Pancreas (tissue), 10 donors: ENCODE data around the gene SYNJ1. TPM values are rescaled to one million over a fixed set of nuclear protein-coding genes. Genes with fewer than 3 reads are reported as not detected.
"Not testable (repeated sequence)": the region's sequence is repeated elsewhere in the genome, so short reads cannot be mapped to it uniquely, and the experiment has no call there.

Experiments used
- ATAC-seq, 4 donors: fragments of 200-7000 bp; cut with Tn5 transposase; one replicate each; pipeline versions ENCODE4 v1.8.0 to v1.9.1; 2020; ENCODE audit warnings: mild to moderate bottlenecking in 4 of 4, moderate library complexity in 4 of 4
- DNase-seq, 6 donors: peaks; one replicate each; pipeline ENCODE4 v3.0.0-alpha.2; 2020
- FAIRE-seq: peaks from 2 replicates; lab custom pipeline; 2012; peaks lifted over from hg19 to GRCh38; lab: Jason Lieb, UNC
- H3K27ac ChIP-seq, 4 donors: fragments of 200-600 bp; sonication (generic); 1 replicate in 3 of 4; 2 replicates in 1 of 4; pipeline versions ENCODE4 v1.5.0 to v1.8.0; 2020
- H3K27me3 ChIP-seq, 4 donors: fragments of 200-600 bp; one replicate each; pipeline ENCODE4 v1.8.0; 2021
- H3K36me3 ChIP-seq, 3 donors: fragments of 200-600 bp; sonication (generic) in 1 of 3; one replicate each; pipeline versions ENCODE4 v1.5.0 to v1.8.0; 2020 to 2021
- H3K4me1 ChIP-seq, 3 donors: fragments of 200-600 bp; one replicate each; pipeline ENCODE4 v1.8.0; 2021
- H3K4me3 ChIP-seq, 4 donors: fragments of 200-600 bp; sonication (generic) in 2 of 4; one replicate each; pipeline versions ENCODE4 v1.5.0 to v1.8.0; 2020 to 2021
- H3K9me3 ChIP-seq, 4 donors: fragments of 200-600 bp; one replicate each; pipeline ENCODE4 v1.8.0; 2021
- CTCF ChIP-seq, 4 donors: fragments of 200-600 bp; sonication (generic) in 3 of 4; IDR thresholded peaks; one replicate each; pipeline versions ENCODE4 v1.5.0 to v1.8.0; 2021; ENCODE audit warnings: antibody characterized with exemption in 4 of 4
- whole genome bisulfite sequencing, 2 donors: extraction: QIAGEN DNeasy Blood & Tissue Kit; methylation state at CpG; one replicate each; pipeline ENCODE4 v1.1.7; 2013; 5-methylcytosine and 5-hydroxymethylcytosine counted together
- intact Hi-C, 3 donors: fragments of 100-400 bp; cut with DNase I; formaldehyde crosslinking; loops; one replicate each; pipeline versions ENCODE4 v1.11.1 to v1.14.2; 2022
- polyA plus RNA-seq, 2 donors: library from polyadenylated mRNA; stranded (reverse); fragments of 200-250 nt; gene quantifications; one replicate each; pipeline ENCODE4 v1.2.3, GENCODE V29; 2013
- total RNA-seq, 6 donors: library from RNA; stranded (reverse); fragmentation: NEBNext Ultra II Directional in 4 of 6; extraction: Animal tissue kit (Norgen Biotek cat#: 25700) in 4 of 6; gene quantifications; one replicate each; pipeline versions ENCODE4 v1.2.1 to v1.2.4, GENCODE V29; 2021 to 2023
- donor health status: healthy with polysubstance abuse.
- donor health status: DM: no; HTN: no; CAD: no; lungs with moderate emphysema.
- donor health status: DM: no; HTN: no; CAD: no.
- donor health status: control.
- donor health status: control.
- donor health status: Bipolar disorder and iron deficiency.
- donor health status: DM: yes; HTN: yes; CAD: no.
- donor health status: DM: no; HTN: no; CAD: no.
- donor health status: DM: no; HTN: no; CAD: no.
- donor health status: DM: yes; HTN: yes; CAD: no.

SYNJ1 gene
- total and polyA plus RNA-seq, 8 donors = 3.5 to 9.9 (median 4.9) TPM

- no peak for ATAC-seq
- DNase-seq = no peak
- Histone ChIP-seq H3K36me3 (no peaks in the 10 kb centered on the region), H3K4me3 (no peak overlapping the region), H3K27me3 (no peaks in the 10 kb centered on the region), H3K4me1 (peaks cover 0 to 7% (median 5%) of the 10 kb centered on the region in 3 donors), H3K9me3 (no peaks in the 10 kb centered on the region), H3K27ac (no peak overlapping the region)
- FAIRE-seq = no peak
- 97 to 100% methylated on average over 1 of the region's 1 CpG for WGBS, 2 donors
- TF ChIP-seq CTCF (IDR thresholded peaks at IDR 0.05) = no peak
- intact Hi-C loops = no loop called here
These were observed 22.7 kb downstream of the SYNJ1 start for GRCh38 chr21:32705139-32705538.

DNA sequence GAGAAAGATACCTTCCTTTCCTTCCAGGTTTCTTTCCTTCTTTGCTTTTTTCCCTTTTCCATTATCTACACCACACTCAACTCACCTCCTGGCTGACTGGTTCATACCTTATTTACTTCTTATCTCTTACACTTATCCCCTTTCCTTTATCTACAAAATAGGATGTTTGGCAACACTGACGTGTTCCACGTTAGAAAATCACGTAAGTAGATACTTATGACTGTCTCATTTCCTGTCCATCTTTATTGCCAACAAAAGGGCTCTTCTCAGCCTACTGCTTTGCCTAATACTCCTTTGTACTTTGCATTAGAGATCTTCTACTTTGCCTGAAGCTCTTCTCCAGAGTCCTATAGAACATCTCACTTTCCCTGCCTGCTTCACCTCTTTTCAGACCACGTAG is 25.1 kb downstream of the SYNJ1 start:
- DNase-seq = no peak

GRCh38 chr21:32698971-32699693 is 28.7 kb downstream of the SYNJ1 start:
- H3K4me1 ChIP-seq = peaks cover 0 to 7% (median 5%) of the 10 kb centered on the region in 3 donors
- no peaks in the 10 kb centered on the region for H3K27me3 ChIP-seq
- H3K27ac ChIP-seq = no peak overlapping the region
- no peaks in the 10 kb centered on the region for H3K36me3 ChIP-seq
- no peaks in the 10 kb centered on the region for H3K9me3 ChIP-seq
- DNase-seq (no peak), ATAC-seq (no peak), FAIRE-seq (no peak)
- H3K4me3 ChIP-seq = no peak overlapping the region
- intact Hi-C loops = no loop called here
- 87% methylated on average over 8 of the region's 8 CpGs for WGBS, 2 donors
- TF ChIP-seq CTCF (IDR thresholded peaks at IDR 0.05) = no peak

More for the DNA sequence above, 25.1 kb downstream of the SYNJ1 start:
- H3K4me1 ChIP-seq = peaks cover 0 to 7% (median 5%) of the 10 kb centered on the region in 3 donors
- no peaks in the 10 kb centered on the region for H3K27me3 ChIP-seq
- H3K9me3 ChIP-seq = no peaks in the 10 kb centered on the region
- FAIRE-seq = no peak
- no peak overlapping the region for H3K27ac ChIP-seq
- H3K36me3 ChIP-seq = no peaks in the 10 kb centered on the region
- no peak for TF ChIP-seq CTCF (IDR thresholded peaks at IDR 0.05)
- intact Hi-C loops = no loop called here
- H3K4me3 ChIP-seq = no peak overlapping the region
- WGBS, 2 donors = 20 to 36% methylated on average over 4 of the region's 4 CpGs
- ATAC-seq = no peak

DNA sequence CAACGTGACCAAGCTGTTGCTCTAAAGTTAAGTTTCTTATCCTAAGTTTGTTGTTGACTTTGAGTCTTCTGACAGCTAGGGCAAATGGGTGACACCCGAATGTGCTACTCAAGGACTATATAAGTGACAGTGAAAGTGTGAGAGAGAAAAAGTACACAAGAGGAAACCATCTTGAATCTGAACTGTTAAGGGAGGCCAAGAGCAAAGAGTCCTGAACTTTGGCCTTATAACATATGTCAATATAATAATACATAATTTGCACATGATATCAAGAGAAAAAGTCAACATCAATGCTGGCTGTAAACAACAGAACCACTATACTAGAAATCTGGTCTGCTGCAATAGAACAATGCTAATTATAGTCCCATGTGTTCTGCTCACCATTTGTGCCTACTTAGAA is 29.5 kb downstream of the SYNJ1 start:
- no peak overlapping the region for H3K27ac ChIP-seq
- no peak for ATAC-seq
- no peak for TF ChIP-seq CTCF (IDR thresholded peaks at IDR 0.05)
- H3K4me1 ChIP-seq = peaks cover 0 to 7% (median 5%) of the 10 kb centered on the region in 3 donors
- no peaks in the 10 kb centered on the region for H3K36me3 ChIP-seq
- no peak for FAIRE-seq
- no peaks in the 10 kb centered on the region for H3K9me3 ChIP-seq
- intact Hi-C loops = no loop called here
- DNase-seq = no peak
- WGBS, 2 donors = 51 to 60% methylated on average over 2 of the region's 2 CpGs
- H3K27me3 ChIP-seq = no peaks in the 10 kb centered on the region
- no peak overlapping the region for H3K4me3 ChIP-seq

DNA sequence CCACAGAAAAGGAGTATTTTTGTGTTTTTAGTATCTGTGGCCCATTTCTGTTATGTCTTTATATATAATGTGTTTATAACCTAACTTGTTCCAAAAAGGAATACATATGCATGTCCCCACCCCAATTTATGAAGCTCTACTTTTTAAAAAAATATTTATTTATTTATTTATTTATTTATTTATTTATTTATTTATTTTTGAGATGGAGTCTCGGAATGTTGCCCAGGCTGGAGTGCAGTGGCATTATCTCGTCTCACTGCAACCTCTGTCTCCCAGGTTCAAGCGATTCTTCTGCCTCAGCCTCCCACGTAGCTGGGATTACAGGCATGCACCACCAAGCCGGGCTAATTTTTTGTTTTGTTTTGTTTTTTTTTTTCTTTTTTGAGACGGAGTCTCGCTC is 32.3 kb downstream of the SYNJ1 start:
- H3K27ac ChIP-seq, H3K9me3 ChIP-seq, H3K4me1 ChIP-seq, DNase-seq, H3K4me3 ChIP-seq, ATAC-seq, H3K36me3 ChIP-seq, FAIRE-seq, H3K27me3 ChIP-seq, intact Hi-C loops: not testable (repeated sequence)
- 94 to 100% methylated on average over 7 of the region's 7 CpGs for WGBS, 2 donors
